H9 (cell line): ENCODE measurements around the gene ADAMTS2. TPM values are rescaled to one million over a fixed set of nuclear protein-coding genes. Genes with fewer than 3 reads are reported as not detected.

Source experiments
- DNase-seq: peaks from one replicate; pipeline ENCODE4 v3.0.0-alpha.2; 2017
- H2AFZ ChIP-seq: one replicate; pipeline ENCODE4 v1.6.1; 2013; ENCODE audit warnings: mild to moderate bottlenecking, low read length, control low read depth, moderate library complexity
- H2AK5ac ChIP-seq: 2 replicates; pipeline ENCODE4 v1.6.1; 2013; ENCODE audit warnings: low read length, control low read depth, mixed read lengths; ENCODE audit not compliant: insufficient read length
- H2BK120ac ChIP-seq: one replicate; pipeline ENCODE4 v1.6.1; 2013; ENCODE audit warnings: low read depth, mild to moderate bottlenecking, low read length, control low read depth, inconsistent platforms; ENCODE audit not compliant: poor library complexity, severe bottlenecking
- H2BK12ac ChIP-seq: 2 replicates; pipeline ENCODE4 v1.6.1; 2013; ENCODE audit warnings: low read length, control low read depth, mixed read lengths, low read depth; ENCODE audit not compliant: insufficient read length
- H2BK15ac ChIP-seq: 2 replicates; pipeline ENCODE4 v1.6.1; 2013; ENCODE audit warnings: low read depth, low read length, control low read depth
- H2BK20ac ChIP-seq: one replicate; pipeline ENCODE4 v1.6.1; 2013; ENCODE audit warnings: low read depth, mild to moderate bottlenecking, low read length, control low read depth, inconsistent platforms; ENCODE audit not compliant: poor library complexity, severe bottlenecking
- H2BK5ac ChIP-seq: 2 replicates; pipeline ENCODE4 v1.6.1; 2013; ENCODE audit warnings: low read length, control low read depth, mixed read lengths; ENCODE audit not compliant: insufficient read length
- H3K14ac ChIP-seq: 2 replicates; pipeline ENCODE4 v1.6.1; 2013; ENCODE audit warnings: low read length, control low read depth; ENCODE audit not compliant: insufficient read depth
- H3K18ac ChIP-seq: 2 replicates; pipeline ENCODE4 v1.6.1; 2013; ENCODE audit warnings: low read depth, mild to moderate bottlenecking, mixed read lengths, low read length, control low read depth; ENCODE audit not compliant: insufficient read length
- H3K23ac ChIP-seq: 2 replicates; pipeline ENCODE4 v1.6.1; 2013; ENCODE audit warnings: low read length, control low read depth, mixed read lengths, low read depth; ENCODE audit not compliant: insufficient read length
- H3K23me2 ChIP-seq: 2 replicates; pipeline ENCODE4 v1.6.1; 2013; ENCODE audit warnings: low read depth, mild to moderate bottlenecking, mixed read lengths, low read length, control low read depth; ENCODE audit not compliant: insufficient read length, poor library complexity, severe bottlenecking
- H3K27ac ChIP-seq: 2 replicates; pipeline ENCODE4 v1.5.1; 2013; ENCODE audit warnings: low read length, control low read depth, mixed read lengths, low read depth; ENCODE audit not compliant: insufficient read length
- H3K27me3 ChIP-seq: 2 replicates; pipeline ENCODE4 v1.6.1; 2013; ENCODE audit warnings: low read length, control low read depth, inconsistent platforms; ENCODE audit not compliant: insufficient read depth
- H3K4ac ChIP-seq: 2 replicates; pipeline ENCODE4 v1.6.1; 2013; ENCODE audit warnings: low read depth, mild to moderate bottlenecking, control low read depth, inconsistent platforms, low read length, moderate library complexity
- H3K4me1 ChIP-seq: 2 replicates; pipeline ENCODE4 v1.6.1; 2013; ENCODE audit warnings: low read length, control low read depth, inconsistent platforms; ENCODE audit not compliant: insufficient read depth
- H3K4me2 ChIP-seq: 2 replicates; pipeline ENCODE4 v1.6.1; 2013; ENCODE audit warnings: low read length, control low read depth, mixed read lengths; ENCODE audit not compliant: insufficient read length, insufficient read depth
- H3K56ac ChIP-seq: 2 replicates; pipeline ENCODE4 v1.6.1; 2013; ENCODE audit warnings: low read depth, mild to moderate bottlenecking, mixed read lengths, low read length, control low read depth; ENCODE audit not compliant: insufficient read length
- H3K79me1 ChIP-seq: 2 replicates; pipeline ENCODE4 v1.6.1; 2013; ENCODE audit warnings: low read depth, mild to moderate bottlenecking, moderate library complexity, low read length, control low read depth, inconsistent platforms; ENCODE audit not compliant: insufficient read depth, poor library complexity, severe bottlenecking
- H3K79me2 ChIP-seq: 2 replicates; pipeline ENCODE4 v1.6.1; 2013; ENCODE audit warnings: low read length, control low read depth, inconsistent platforms; ENCODE audit not compliant: insufficient read depth
- H3K9ac ChIP-seq: 2 replicates; pipeline ENCODE4 v1.6.1; 2013; ENCODE audit warnings: low read length, control low read depth, mixed read lengths; ENCODE audit not compliant: insufficient read length; ENCODE audit errors: extremely low read depth
- H3K9me3 ChIP-seq: one replicate; pipeline ENCODE4 v1.6.1; 2013; ENCODE audit warnings: low read depth, low read length, inconsistent platforms; ENCODE audit not compliant: control insufficient read depth
- H3T11ph ChIP-seq: one replicate; pipeline ENCODE4 v1.6.1; 2013; ENCODE audit warnings: mild to moderate bottlenecking, low read length, control low read depth, inconsistent platforms
- H4K20me1 ChIP-seq: one replicate; pipeline ENCODE4 v1.6.1; 2013; ENCODE audit not compliant: control insufficient read depth, insufficient read length, insufficient read depth
- H4K5ac ChIP-seq: 2 replicates; pipeline ENCODE4 v1.6.1; 2013; ENCODE audit warnings: low read depth, mild to moderate bottlenecking, mixed read lengths, low read length, control low read depth; ENCODE audit not compliant: insufficient read length
- H4K8ac ChIP-seq: replicated peaks from 2 replicates; pipeline ENCODE4 v1.6.1; 2013; ENCODE audit warnings: low read length, control low read depth, mixed read lengths, low read depth; ENCODE audit not compliant: insufficient read length
- H4K91ac ChIP-seq: 2 replicates; pipeline ENCODE4 v1.6.1; 2013; ENCODE audit warnings: low read depth, mild to moderate bottlenecking, moderate library complexity, mixed read lengths, low read length, control low read depth; ENCODE audit not compliant: insufficient read length
- H3K27ac Mint-ChIP-seq, 3 experiments: 2 replicates in 2 of 3; 3 replicates in 1 of 3; pipeline ENCODE4 v1.8.0; 2020 to 2021; ENCODE audit warnings: mixed read lengths in 3 of 3, mild to moderate bottlenecking in 1 of 3, moderate library complexity in 1 of 3
- H3K27me3 Mint-ChIP-seq: 2 replicates; pipeline ENCODE4 v1.8.0; 2021; ENCODE audit warnings: low read depth, mild to moderate bottlenecking, moderate library complexity, mixed read lengths
- H3K36me3 Mint-ChIP-seq, 3 experiments: 2 replicates in 2 of 3; 3 replicates in 1 of 3; pipeline ENCODE4 v1.8.0; 2020 to 2021; ENCODE audit warnings: low read depth in 3 of 3, mixed read lengths in 3 of 3; ENCODE audit not compliant: insufficient read depth in 1 of 3
- H3K4me1 Mint-ChIP-seq, 2 experiments: 2 replicates each; pipeline ENCODE4 v1.8.0; 2020; ENCODE audit warnings: mixed read lengths in 2 of 2
- H3K4me3 Mint-ChIP-seq, 2 experiments: 2 replicates in 1 of 2; 3 replicates in 1 of 2; pipeline ENCODE4 v1.8.0; 2020 to 2021; ENCODE audit warnings: mild to moderate bottlenecking in 2 of 2, mixed read lengths in 2 of 2, moderate library complexity in 1 of 2
- H3K9me3 Mint-ChIP-seq, 2 experiments: 2 replicates in 1 of 2; 3 replicates in 1 of 2; pipeline ENCODE4 v1.8.0; 2020; ENCODE audit warnings: mild to moderate bottlenecking in 2 of 2, mixed read lengths in 2 of 2, moderate library complexity in 1 of 2
- CTCF ChIP-seq: fragments of 200-600 bp; sonication (generic); conservative IDR thresholded peaks from 3 replicates; pipeline ENCODE4 v1.8.0; 2021; ENCODE audit warnings: antibody characterized with exemption, mild to moderate bottlenecking
- WGBS: extraction: QIAGEN DNeasy Blood & Tissue Kit; methylation state at CpG from one replicate; pipeline ENCODE4 v1.1.7; 2013; ENCODE audit warnings: missing lambda C conversion rate, low lambda C conversion rate, mixed read lengths; ENCODE audit not compliant: insufficient read length; ENCODE audit errors: extremely low coverage; 5-methylcytosine and 5-hydroxymethylcytosine counted together
- total RNA-seq: library from RNA; stranded (reverse); gene quantifications from 2 replicates; pipeline ENCODE4 v1.2.1, GENCODE V29; 2021

ADAMTS2 gene
- total RNA-seq, 1 experiment from 2014 or later = 5.4 TPM

- H3K23me2 ChIP-seq = no peaks in the 10 kb centered on the region
- no peak overlapping the region for H2AFZ ChIP-seq
- Mint-ChIP-seq H3K27ac (no peak overlapping the region; a peak in 1 of 7 replicates), H3K4me1 (peaks cover 8 to 18% of the 10 kb centered on the region in 2 experiments), H3K9me3 (no peaks in the 10 kb centered on the region), H3K4me3 (no peak overlapping the region), H3K36me3 (no peaks in the 10 kb centered on the region), H3K27me3 (no peaks in the 10 kb centered on the region; the same call in none of the 2 replicates)
- no peak for TF ChIP-seq CTCF
- H3T11ph ChIP-seq = no peak overlapping the region
- H3K27me3 ChIP-seq = no peaks in the 10 kb centered on the region
- no peak overlapping the region for H2BK12ac ChIP-seq
- no peak overlapping the region for H3K4ac ChIP-seq
- H3K9ac ChIP-seq = no peak overlapping the region
- H2BK20ac ChIP-seq = no peak overlapping the region
- no peaks in the 10 kb centered on the region for H4K20me1 ChIP-seq
- no peaks in the 10 kb centered on the region for H3K79me1 ChIP-seq
- no peak overlapping the region for H2BK120ac ChIP-seq
- DNase-seq = peak; percentile 8
- no peak overlapping the region for H4K91ac ChIP-seq
- no peak overlapping the region for H4K5ac ChIP-seq
- H2BK15ac ChIP-seq = no peak overlapping the region
- H3K4me2 ChIP-seq = no peak overlapping the region
- H2BK5ac ChIP-seq = no peak overlapping the region
- no peak overlapping the region for H3K56ac ChIP-seq
- H3K14ac ChIP-seq = no peak overlapping the region
- H3K27ac ChIP-seq = no peak overlapping the region
- H3K18ac ChIP-seq = no peak overlapping the region
- H3K4me1 ChIP-seq = no peaks in the 10 kb centered on the region
- no peak overlapping the region for H3K23ac ChIP-seq
- no CpG with 5 or more reads among the region's 10 CpGs for WGBS
- no peak overlapping the region for H4K8ac ChIP-seq
- no peak overlapping the region for H2AK5ac ChIP-seq
- no peaks in the 10 kb centered on the region for H3K79me2 ChIP-seq
- no peaks in the 10 kb centered on the region for H3K9me3 ChIP-seq
These were observed 77.6 kb downstream of the ADAMTS2 start for GRCh38 chr5:179267671-179268083.
